ENCODE results near the gene POLA1.
A peak's percentile ranks its signal among the peaks of the same experiment; 100 is the strongest.

POLA1 gene

GRCh38 chrX:24748196-24748595 lies 54.5 kb downstream of the POLA1 start:
- Mint-ChIP-seq H3K4me1 (ENCODE audit: low read depth) (no peaks in the 10 kb centered on the region), H3K4me3 (no peak overlapping the region), H3K27ac (no peak overlapping the region), H3K9me3 (no peaks in the 10 kb centered on the region), H3K27me3 (no peaks in the 10 kb centered on the region), H3K36me3 (ENCODE audit: low read depth) (peaks cover 43% of the 10 kb centered on the region)

GRCh38 chrX:24759786-24760185 lies 66.1 kb downstream of the POLA1 start:
- no peaks in the 10 kb centered on the region for H3K4me1 Mint-ChIP-seq (ENCODE audit: low read depth)
- H3K27ac Mint-ChIP-seq: no peak overlapping the region
- no peak overlapping the region for H3K4me3 Mint-ChIP-seq
- peaks cover 58% of the 10 kb centered on the region for H3K36me3 Mint-ChIP-seq (ENCODE audit: low read depth)
- no peaks in the 10 kb centered on the region for H3K27me3 Mint-ChIP-seq
- no peaks in the 10 kb centered on the region for H3K9me3 Mint-ChIP-seq

- H3K4me1 Mint-ChIP-seq (ENCODE audit: low read depth): no peaks in the 10 kb centered on the region
- no peaks in the 10 kb centered on the region for H3K27me3 Mint-ChIP-seq
- no peaks in the 10 kb centered on the region for H3K9me3 Mint-ChIP-seq
- H3K27ac Mint-ChIP-seq: no peak overlapping the region
- H3K4me3 Mint-ChIP-seq: no peak overlapping the region
- H3K36me3 Mint-ChIP-seq (ENCODE audit: low read depth): peaks cover 56% of the 10 kb centered on the region
These were observed 66.8 kb downstream of the POLA1 start for GRCh38 chrX:24760363-24761000.

GRCh38 chrX:24761306-24761705 lies 67.6 kb downstream of the POLA1 start:
- no peaks in the 10 kb centered on the region for H3K4me1 Mint-ChIP-seq (ENCODE audit: low read depth)
- H3K36me3 Mint-ChIP-seq (ENCODE audit: low read depth): peaks cover 57% of the 10 kb centered on the region
- no peak overlapping the region for H3K27ac Mint-ChIP-seq
- no peaks in the 10 kb centered on the region for H3K27me3 Mint-ChIP-seq
- H3K4me3 Mint-ChIP-seq: no peak overlapping the region
- H3K9me3 Mint-ChIP-seq: no peaks in the 10 kb centered on the region

- Mint-ChIP-seq H3K4me3 (no peak overlapping the region), H3K36me3 (ENCODE audit: low read depth) (peaks cover 73% of the 10 kb centered on the region), H3K27me3 (no peaks in the 10 kb centered on the region)
These were observed 70.3 kb downstream of the POLA1 start for GRCh38 chrX:24763989-24764388.

GRCh38 chrX:24767557-24767956 lies 73.8 kb downstream of the POLA1 start:
- H3K4me3 Mint-ChIP-seq: no peak overlapping the region
- no peak overlapping the region for H3K27ac Mint-ChIP-seq
- H3K36me3 Mint-ChIP-seq (ENCODE audit: low read depth): peaks cover 66% of the 10 kb centered on the region
- no peaks in the 10 kb centered on the region for H3K27me3 Mint-ChIP-seq
- H3K9me3 Mint-ChIP-seq: no peaks in the 10 kb centered on the region
- H3K4me1 Mint-ChIP-seq (ENCODE audit: low read depth): no peaks in the 10 kb centered on the region

More at GRCh38 chrX:24763989-24764388, 70.3 kb downstream of the POLA1 start:
- H3K27ac Mint-ChIP-seq: peak overlapping the region; percentile 1
- no peaks in the 10 kb centered on the region for H3K4me1 Mint-ChIP-seq (ENCODE audit: low read depth)
- no peaks in the 10 kb centered on the region for H3K9me3 Mint-ChIP-seq

GRCh38 chrX:24768556-24768955 lies 74.8 kb downstream of the POLA1 start:
- H3K27me3 Mint-ChIP-seq: no peaks in the 10 kb centered on the region
- no peak overlapping the region for H3K27ac Mint-ChIP-seq
- peaks cover 60% of the 10 kb centered on the region for H3K36me3 Mint-ChIP-seq (ENCODE audit: low read depth)
- no peak overlapping the region for H3K4me3 Mint-ChIP-seq
- no peaks in the 10 kb centered on the region for H3K9me3 Mint-ChIP-seq
- no peaks in the 10 kb centered on the region for H3K4me1 Mint-ChIP-seq (ENCODE audit: low read depth)

GRCh38 chrX:24774650-24775049 lies 80.9 kb downstream of the POLA1 start:
- Mint-ChIP-seq H3K9me3 (no peaks in the 10 kb centered on the region), H3K27me3 (no peaks in the 10 kb centered on the region), H3K27ac (no peak overlapping the region), H3K36me3 (ENCODE audit: low read depth) (peaks cover 39% of the 10 kb centered on the region), H3K4me3 (no peak overlapping the region), H3K4me1 (ENCODE audit: low read depth) (peaks cover 4% of the 10 kb centered on the region)

GRCh38 chrX:24775891-24776290 lies 82.2 kb downstream of the POLA1 start:
- no peak overlapping the region for H3K4me3 Mint-ChIP-seq
- H3K27me3 Mint-ChIP-seq: no peaks in the 10 kb centered on the region
- H3K4me1 Mint-ChIP-seq (ENCODE audit: low read depth): peaks cover 4% of the 10 kb centered on the region
- H3K36me3 Mint-ChIP-seq (ENCODE audit: low read depth): peaks cover 31% of the 10 kb centered on the region
- H3K9me3 Mint-ChIP-seq: no peaks in the 10 kb centered on the region
- no peak overlapping the region for H3K27ac Mint-ChIP-seq

- Mint-ChIP-seq H3K27ac (no peak overlapping the region), H3K27me3 (no peaks in the 10 kb centered on the region), H3K4me3 (no peak overlapping the region), H3K36me3 (ENCODE audit: low read depth) (peaks cover 28% of the 10 kb centered on the region), H3K9me3 (no peaks in the 10 kb centered on the region), H3K4me1 (ENCODE audit: low read depth) (peaks cover 4% of the 10 kb centered on the region)
These were observed 83.9 kb downstream of the POLA1 start for GRCh38 chrX:24777660-24778059.

GRCh38 chrX:24782011-24782410 lies 88.3 kb downstream of the POLA1 start:
- Mint-ChIP-seq H3K27me3 (no peaks in the 10 kb centered on the region), H3K27ac (no peak overlapping the region), H3K4me1 (ENCODE audit: low read depth) (peaks cover 1% of the 10 kb centered on the region), H3K36me3 (ENCODE audit: low read depth) (peaks cover 35% of the 10 kb centered on the region), H3K4me3 (no peak overlapping the region), H3K9me3 (no peaks in the 10 kb centered on the region)

- Mint-ChIP-seq H3K36me3 (ENCODE audit: low read depth) (peaks cover 37% of the 10 kb centered on the region), H3K4me3 (no peak overlapping the region), H3K27me3 (no peaks in the 10 kb centered on the region), H3K27ac (no peak overlapping the region), H3K4me1 (ENCODE audit: low read depth) (no peaks in the 10 kb centered on the region), H3K9me3 (no peaks in the 10 kb centered on the region)
These were observed 95.3 kb downstream of the POLA1 start for GRCh38 chrX:24789047-24789446.

- Mint-ChIP-seq H3K27ac (no peak overlapping the region), H3K4me1 (ENCODE audit: low read depth) (no peaks in the 10 kb centered on the region), H3K9me3 (no peaks in the 10 kb centered on the region), H3K4me3 (no peak overlapping the region), H3K36me3 (ENCODE audit: low read depth) (peaks cover 36% of the 10 kb centered on the region), H3K27me3 (no peaks in the 10 kb centered on the region)
These were observed 96.4 kb downstream of the POLA1 start for GRCh38 chrX:24790166-24790565.

- Mint-ChIP-seq H3K27me3 (no peaks in the 10 kb centered on the region), H3K27ac (no peak overlapping the region), H3K9me3 (no peaks in the 10 kb centered on the region), H3K4me1 (ENCODE audit: low read depth) (no peaks in the 10 kb centered on the region), H3K36me3 (ENCODE audit: low read depth) (peaks cover 26% of the 10 kb centered on the region), H3K4me3 (no peak overlapping the region)
These were observed 102.5 kb downstream of the POLA1 start for GRCh38 chrX:24796204-24796603.

- H3K27me3 Mint-ChIP-seq: no peaks in the 10 kb centered on the region
These were observed 105.4 kb downstream of the POLA1 start for GRCh38 chrX:24799078-24799477.

GRCh38 chrX:24799565-24799964 lies 105.8 kb downstream of the POLA1 start:
- no peaks in the 10 kb centered on the region for H3K27me3 Mint-ChIP-seq
- no peaks in the 10 kb centered on the region for H3K4me1 Mint-ChIP-seq (ENCODE audit: low read depth)
- H3K27ac Mint-ChIP-seq: no peak overlapping the region
- peaks cover 25% of the 10 kb centered on the region for H3K36me3 Mint-ChIP-seq (ENCODE audit: low read depth)
- no peaks in the 10 kb centered on the region for H3K9me3 Mint-ChIP-seq
- no peak overlapping the region for H3K4me3 Mint-ChIP-seq

More at GRCh38 chrX:24799078-24799477, 105.4 kb downstream of the POLA1 start:
- Mint-ChIP-seq H3K9me3 (no peaks in the 10 kb centered on the region), H3K4me3 (no peak overlapping the region), H3K27ac (no peak overlapping the region), H3K4me1 (ENCODE audit: low read depth) (no peaks in the 10 kb centered on the region), H3K36me3 (ENCODE audit: low read depth) (peaks cover 29% of the 10 kb centered on the region)

All from stimulated activated naive CD8-positive, alpha-beta T cell treated with anti-CD3 and anti-CD28 coated beads, Interleukin-15, Interleukin-2, amounts not matched to agents 100 ng/mL and 50 ng/mL, for 24 hours (primary cell).